ENCODE data around the gene RBM24.

GRCh38 chr6:17281497-17282481 is 628 bp downstream of the RBM24 start:
- TF ChIP-seq CTCF (IDR thresholded peaks at IDR 0.05): no peak
- no peak for TF ChIP-seq EZH2 (IDR thresholded peaks at IDR 0.05; ENCODE audit: borderline replicate concordance, insufficient read depth, low read depth, low read length, poor library complexity, severe bottlenecking)

All from B cell (primary cell).